Aorta (tissue), 5 donors: ENCODE data around the gene MYO3B. TPM values are rescaled to one million over a fixed set of nuclear protein-coding genes. Genes with fewer than 3 reads are reported as not detected.

Experiments used
- ATAC-seq: fragments of 200-7000 bp; cut with Tn5 transposase; one replicate; pipeline ENCODE4 v1.9.1; 2022; ENCODE audit warnings: moderate library complexity; ENCODE audit not compliant: low FRiP score
- DNase-seq, 2 donors: peaks; one replicate each; pipeline ENCODE4 v3.0.0-alpha.2; 2020
- H3K27ac ChIP-seq, 2 donors: one replicate each; pipeline ENCODE4 v1.5.1; 2013; ENCODE audit warnings: low read length in 2 of 2, mild to moderate bottlenecking in 2 of 2, moderate library complexity in 2 of 2, control low read depth in 1 of 2, inconsistent platforms in 1 of 2, low read depth in 1 of 2
- H3K27me3 ChIP-seq, 2 donors: one replicate each; pipeline ENCODE4 v1.6.1; 2013; ENCODE audit warnings: control low read depth in 1 of 2, low read length in 1 of 2, mild to moderate bottlenecking in 1 of 2, moderate library complexity in 1 of 2; ENCODE audit not compliant: insufficient read depth in 2 of 2, control insufficient read depth in 1 of 2
- H3K36me3 ChIP-seq, 2 donors: one replicate each; pipeline ENCODE4 v1.6.1; 2013; ENCODE audit warnings: control low read depth in 1 of 2, low read length in 1 of 2, mild to moderate bottlenecking in 1 of 2; ENCODE audit not compliant: insufficient read depth in 2 of 2, control insufficient read depth in 1 of 2
- H3K4me1 ChIP-seq, 2 donors: one replicate each; pipeline ENCODE4 v1.6.1; 2013; ENCODE audit warnings: low read length in 2 of 2, control low read depth in 1 of 2, mild to moderate bottlenecking in 1 of 2, moderate library complexity in 1 of 2; ENCODE audit not compliant: insufficient read depth in 2 of 2, control insufficient read depth in 1 of 2
- H3K4me3 ChIP-seq, 2 donors: one replicate each; pipeline ENCODE4 v1.5.1; 2013; ENCODE audit warnings: low read length in 2 of 2, control low read depth in 1 of 2, mild to moderate bottlenecking in 1 of 2
- H3K9me3 ChIP-seq: one replicate; pipeline ENCODE4 v1.6.1; 2013; ENCODE audit warnings: mild to moderate bottlenecking, low read length; ENCODE audit not compliant: control insufficient read depth
- WGBS, 2 donors: extraction: QIAGEN DNeasy Blood & Tissue Kit; methylation state at CpG; one replicate each; pipeline ENCODE4 v1.1.7; 2013; 5-methylcytosine and 5-hydroxymethylcytosine counted together
- intact Hi-C, 2 donors: fragments of 100-400 bp; cut with DNase I; formaldehyde crosslinking; loops; one replicate each; pipeline versions ENCODE4 v1.14.2 to v1.15.0; 2022
- polyA plus RNA-seq, 2 donors: library from polyadenylated mRNA; stranded (reverse); fragments of 200-250 nt; gene quantifications; one replicate each; pipeline ENCODE4 v1.2.3, GENCODE V29; 2013
- total RNA-seq, 2 donors: library from RNA; stranded (reverse); fragmentation: NEBNext Ultra II Directional; extraction: Animal tissue kit (Norgen Biotek cat#: 25700); gene quantifications; one replicate each; pipeline ENCODE4 v1.2.1, GENCODE V29; 2021
- donor health status: healthy with polysubstance abuse.
- donor health status: Bipolar disorder and iron deficiency.
- donor health status: DM: no; HTN: no; CAD: no.
- donor health status: DM: no; HTN: no; CAD: no.
- donor health status: DM: yes; HTN: yes; CAD: no.

MYO3B gene
- total and polyA plus RNA-seq, 4 donors, result 0.05 to 0.32 TPM; not detected in 2

- no peak for DNase-seq
- no peak overlapping the region for H3K27ac ChIP-seq
- 73 to 80% methylated on average over 6 of the region's 6 CpGs for WGBS, 2 donors
- no peaks in the 10 kb centered on the region for H3K9me3 ChIP-seq
- no peaks in the 10 kb centered on the region for H3K27me3 ChIP-seq
- ATAC-seq, result no peak
- H3K4me1 ChIP-seq, result no peaks in the 10 kb centered on the region
- H3K36me3 ChIP-seq, result no peaks in the 10 kb centered on the region
- no peak overlapping the region for H3K4me3 ChIP-seq
- intact Hi-C loops, result no loop called here
Observed at GRCh38 chr2:170176212-170176611, 1.7 kb upstream of the MYO3B start.

- no peak for ATAC-seq
- intact Hi-C loops, result no loop called here
- 79 to 83% methylated on average over 3 of the region's 3 CpGs for WGBS, 2 donors
Observed at GRCh38 chr2:170180031-170180566, 2.2 kb downstream of the MYO3B start.

GRCh38 chr2:170181602-170182001 is 3.7 kb downstream of the MYO3B start:
- no peak for DNase-seq
- Histone ChIP-seq H3K36me3 (no peaks in the 10 kb centered on the region), H3K9me3 (no peaks in the 10 kb centered on the region), H3K4me3 (no peak overlapping the region), H3K27ac (no peak overlapping the region), H3K27me3 (no peaks in the 10 kb centered on the region), H3K4me1 (no peaks in the 10 kb centered on the region)
- WGBS, 2 donors, result 94 to 98% methylated on average over 5 of the region's 5 CpGs
- ATAC-seq, result no peak
- intact Hi-C loops, result no loop called here

More at GRCh38 chr2:170180031-170180566, 2.2 kb downstream of the MYO3B start:
- no peaks in the 10 kb centered on the region for H3K36me3 ChIP-seq
- no peaks in the 10 kb centered on the region for H3K9me3 ChIP-seq
- DNase-seq, result no peak
- H3K27ac ChIP-seq, result no peak overlapping the region
- H3K4me3 ChIP-seq, result no peak overlapping the region
- H3K27me3 ChIP-seq, result no peaks in the 10 kb centered on the region
- H3K4me1 ChIP-seq, result no peaks in the 10 kb centered on the region

GRCh38 chr2:170185319-170185718 is 7.4 kb downstream of the MYO3B start:
- no peak for DNase-seq
- H3K4me3 ChIP-seq, result no peak overlapping the region
- no peaks in the 10 kb centered on the region for H3K9me3 ChIP-seq
- ATAC-seq, result no peak
- H3K27ac ChIP-seq, result no peak overlapping the region
- H3K36me3 ChIP-seq, result no peaks in the 10 kb centered on the region
- intact Hi-C loops, result no loop called here
- H3K4me1 ChIP-seq, result no peaks in the 10 kb centered on the region
- H3K27me3 ChIP-seq, result no peaks in the 10 kb centered on the region

GRCh38 chr2:170189757-170190156 is 11.8 kb downstream of the MYO3B start:
- Histone ChIP-seq H3K36me3 (no peaks in the 10 kb centered on the region), H3K9me3 (peaks cover 3% of the 10 kb centered on the region), H3K4me3 (no peak overlapping the region), H3K27me3 (no peaks in the 10 kb centered on the region), H3K4me1 (no peaks in the 10 kb centered on the region), H3K27ac (no peak overlapping the region)
- intact Hi-C loops, result no loop called here
- ATAC-seq (no peak), DNase-seq (no peak)

GRCh38 chr2:170190172-170190571 is 12.2 kb downstream of the MYO3B start:
- DNase-seq (no peak), ATAC-seq (no peak)
- Histone ChIP-seq H3K27me3 (no peaks in the 10 kb centered on the region), H3K4me1 (no peaks in the 10 kb centered on the region), H3K9me3 (peaks cover 3% of the 10 kb centered on the region), H3K4me3 (no peak overlapping the region), H3K27ac (no peak overlapping the region), H3K36me3 (no peaks in the 10 kb centered on the region)
- intact Hi-C loops, result no loop called here

GRCh38 chr2:170191166-170191866 is 13.4 kb downstream of the MYO3B start:
- 80 to 82% methylated on average over 8 of the region's 8 CpGs for WGBS, 2 donors
- Histone ChIP-seq H3K27ac (no peak overlapping the region), H3K27me3 (no peaks in the 10 kb centered on the region), H3K4me3 (no peak overlapping the region), H3K9me3 (peaks cover 3% of the 10 kb centered on the region), H3K36me3 (no peaks in the 10 kb centered on the region), H3K4me1 (no peaks in the 10 kb centered on the region)
- intact Hi-C loops, result no loop called here
- DNase-seq (no peak), ATAC-seq (no peak)

- Histone ChIP-seq H3K27ac (no peak overlapping the region), H3K4me3 (no peak overlapping the region), H3K9me3 (no peaks in the 10 kb centered on the region), H3K4me1 (no peaks in the 10 kb centered on the region), H3K27me3 (no peaks in the 10 kb centered on the region), H3K36me3 (no peaks in the 10 kb centered on the region)
- ATAC-seq (no peak), DNase-seq (no peak)
- intact Hi-C loops, result no loop called here
- WGBS, 2 donors, result 88 to 90% methylated on average over 3 of the region's 3 CpGs
Observed at GRCh38 chr2:170196963-170197362, 19.0 kb downstream of the MYO3B start.

GRCh38 chr2:170201275-170201674 is 23.3 kb downstream of the MYO3B start:
- H3K27ac ChIP-seq, result no peak overlapping the region
- H3K4me3 ChIP-seq, result no peak overlapping the region
- DNase-seq (no peak), ATAC-seq (no peak)
- no peaks in the 10 kb centered on the region for H3K36me3 ChIP-seq
- WGBS, 2 donors, result 96 to 100% methylated on average over 1 of the region's 1 CpG
- H3K9me3 ChIP-seq, result no peaks in the 10 kb centered on the region
- H3K4me1 ChIP-seq, result no peaks in the 10 kb centered on the region
- intact Hi-C loops, result no loop called here
- H3K27me3 ChIP-seq, result peaks cover 0 to 1% of the 10 kb centered on the region in 2 donors
